Smooth muscle cell (in vitro differentiated cells): Measurements from ENCODE around the gene SOX5. TPM values are rescaled to one million over a fixed set of nuclear protein-coding genes. Genes with fewer than 3 reads are reported as not detected.
"Not testable (repeated sequence)": the region's sequence is repeated elsewhere in the genome, so short reads cannot be mapped to it uniquely, and the experiment has no call there.

Experiments
- DNase-seq: peaks from one replicate; lab custom pipeline; 2025; ENCODE audit not compliant: unreplicated experiment; lab: John Stamatoyannopoulos, UW
- H2AFZ ChIP-seq: fragments of 200-600 bp; sonication (generic); 2 replicates; pipeline ENCODE4 v1.6.0; 2016; ENCODE audit warnings: antibody characterized with exemption, low read depth, mild to moderate bottlenecking
- H3F3A ChIP-seq: fragments of 200-600 bp; sonication (generic); 2 replicates; pipeline ENCODE4 v1.6.0; 2017; ENCODE audit warnings: antibody characterized with exemption, low read depth
- H3K27ac ChIP-seq: fragments of 200-600 bp; sonication (generic); 2 replicates; pipeline ENCODE4 v1.5.1; 2016; ENCODE audit warnings: low read depth, mild to moderate bottlenecking
- H3K27me3 ChIP-seq: fragments of 200-600 bp; sonication (generic); 2 replicates; pipeline ENCODE4 v1.6.1; 2016; ENCODE audit warnings: low read depth, mild to moderate bottlenecking
- H3K36me3 ChIP-seq: fragments of 200-600 bp; sonication (generic); 2 replicates; pipeline ENCODE4 v1.5.1; 2016; ENCODE audit warnings: low read depth
- H3K4me1 ChIP-seq: fragments of 200-600 bp; sonication (generic); 2 replicates; pipeline ENCODE4 v1.5.1; 2016; ENCODE audit warnings: low read depth
- H3K4me2 ChIP-seq: fragments of 200-600 bp; sonication (generic); 2 replicates; pipeline ENCODE4 v1.6.0; 2016; ENCODE audit warnings: mild to moderate bottlenecking
- H3K4me3 ChIP-seq: fragments of 200-600 bp; sonication (generic); 2 replicates; pipeline ENCODE4 v1.5.1; 2016; ENCODE audit warnings: mild to moderate bottlenecking
- H3K79me2 ChIP-seq: fragments of 200-600 bp; sonication (generic); 2 replicates; pipeline ENCODE4 v1.6.0; 2016; ENCODE audit warnings: low read depth, mild to moderate bottlenecking
- H3K9ac ChIP-seq: fragments of 200-600 bp; sonication (generic); 2 replicates; pipeline ENCODE4 v1.6.0; 2016; ENCODE audit warnings: low read depth
- H3K9me3 ChIP-seq: fragments of 200-600 bp; sonication (generic); replicated peaks from 2 replicates; pipeline ENCODE4 v1.5.1; 2016; ENCODE audit warnings: low read depth
- H4K20me1 ChIP-seq: fragments of 200-600 bp; sonication (generic); 2 replicates; pipeline ENCODE4 v1.6.0; 2016; ENCODE audit warnings: low read depth
- WGBS: methylation state at CpG from one replicate; pipeline ENCODE4 v1.1.7; 2016; ENCODE audit warnings: low lambda C conversion rate; 5-methylcytosine and 5-hydroxymethylcytosine counted together
- polyA plus RNA-seq: library from polyadenylated mRNA; unstranded; fragments of >200 nt; fragmentation: Nextera tagmentation; extraction: Ambion mirVana; gene quantifications from 2 replicates; pipeline ENCODE4 v1.2.1, GENCODE V29; 2016
- total RNA-seq: library from RNA; depleted of rRNA; stranded (reverse); fragments of >200 nt; gene quantifications from 2 replicates; pipeline ENCODE4 v1.2.3, GENCODE V29; 2014
- TF ChIP-seq, protein P1 (sequence below): fragments of 200-600 bp; sonication (generic); IDR thresholded peaks from 2 replicates; pipeline ENCODE4 v1.5.1; 2017; ENCODE audit warnings: borderline replicate concordance, mild to moderate bottlenecking, antibody characterized with exemption; ENCODE audit not compliant: insufficient read depth, poor library complexity, severe bottlenecking

The SOX5 gene
- total and polyA plus RNA-seq, 2 experiments from 2014 or later = 22.3 to 47.8 TPM

DNA sequence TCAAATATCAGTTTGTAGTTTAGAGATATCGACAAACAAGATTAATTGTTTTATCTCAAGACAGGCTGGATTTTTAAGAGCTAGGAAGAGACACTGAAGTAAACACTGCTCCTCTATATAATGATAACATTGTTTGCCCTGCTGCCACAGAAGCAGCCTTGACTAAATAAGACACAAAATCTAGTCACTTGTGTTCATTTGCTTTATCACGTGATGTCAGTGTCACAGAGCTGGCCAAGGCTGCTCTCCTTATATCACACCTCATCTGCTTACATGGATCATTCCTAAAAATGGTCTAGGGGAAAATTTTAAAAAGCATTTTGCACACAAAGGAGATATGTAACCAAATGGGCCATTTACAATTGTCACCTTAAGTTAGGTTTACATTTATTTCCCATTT is 64.1 kb downstream of the SOX5 start:
- H4K20me1 ChIP-seq = peaks cover 21% of the 10 kb centered on the region
- no peaks in the 10 kb centered on the region for H3F3A ChIP-seq
- H3K4me1 ChIP-seq = peaks cover 16% of the 10 kb centered on the region
- H3K9me3 ChIP-seq = no peaks in the 10 kb centered on the region
- no peaks in the 10 kb centered on the region for H3K36me3 ChIP-seq
- no peak overlapping the region for H3K4me2 ChIP-seq
- no peak overlapping the region for H2AFZ ChIP-seq
- H3K79me2 ChIP-seq = peaks cover 27% of the 10 kb centered on the region
- H3K9ac ChIP-seq = no peak overlapping the region
- DNase-seq = no peak
- no peaks in the 10 kb centered on the region for H3K27me3 ChIP-seq
- TF ChIP-seq, protein P1, sequence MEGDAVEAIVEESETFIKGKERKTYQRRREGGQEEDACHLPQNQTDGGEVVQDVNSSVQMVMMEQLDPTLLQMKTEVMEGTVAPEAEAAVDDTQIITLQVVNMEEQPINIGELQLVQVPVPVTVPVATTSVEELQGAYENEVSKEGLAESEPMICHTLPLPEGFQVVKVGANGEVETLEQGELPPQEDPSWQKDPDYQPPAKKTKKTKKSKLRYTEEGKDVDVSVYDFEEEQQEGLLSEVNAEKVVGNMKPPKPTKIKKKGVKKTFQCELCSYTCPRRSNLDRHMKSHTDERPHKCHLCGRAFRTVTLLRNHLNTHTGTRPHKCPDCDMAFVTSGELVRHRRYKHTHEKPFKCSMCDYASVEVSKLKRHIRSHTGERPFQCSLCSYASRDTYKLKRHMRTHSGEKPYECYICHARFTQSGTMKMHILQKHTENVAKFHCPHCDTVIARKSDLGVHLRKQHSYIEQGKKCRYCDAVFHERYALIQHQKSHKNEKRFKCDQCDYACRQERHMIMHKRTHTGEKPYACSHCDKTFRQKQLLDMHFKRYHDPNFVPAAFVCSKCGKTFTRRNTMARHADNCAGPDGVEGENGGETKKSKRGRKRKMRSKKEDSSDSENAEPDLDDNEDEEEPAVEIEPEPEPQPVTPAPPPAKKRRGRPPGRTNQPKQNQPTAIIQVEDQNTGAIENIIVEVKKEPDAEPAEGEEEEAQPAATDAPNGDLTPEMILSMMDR = no peak
- 58% methylated on average over 2 of the region's 2 CpGs for WGBS
- no peak overlapping the region for H3K27ac ChIP-seq
- H3K4me3 ChIP-seq = no peak overlapping the region

DNA sequence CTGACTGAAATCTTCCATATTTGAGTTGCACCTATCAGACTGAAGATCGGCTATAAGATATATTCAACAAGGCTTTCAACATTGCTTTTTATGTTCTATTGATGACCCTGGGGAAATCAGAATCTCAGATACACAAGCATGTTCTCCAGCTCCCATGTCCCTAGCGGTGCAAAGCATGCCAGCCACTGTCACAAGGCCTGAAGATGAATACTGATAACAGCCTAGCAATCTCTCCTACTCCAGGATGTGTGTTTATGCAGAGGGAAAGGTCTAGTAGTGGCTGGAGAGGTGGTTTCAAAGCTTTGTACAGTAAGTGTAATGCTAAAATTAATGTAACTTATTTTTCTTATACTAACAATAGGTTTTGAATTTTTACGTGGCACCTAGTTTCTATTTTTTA is 64.6 kb downstream of the SOX5 start:
- H3K79me2 ChIP-seq = peaks cover 27% of the 10 kb centered on the region
- H3K36me3 ChIP-seq = no peaks in the 10 kb centered on the region
- H3K4me1 ChIP-seq = peaks cover 16% of the 10 kb centered on the region
- no peak overlapping the region for H3K27ac ChIP-seq
- no peak for DNase-seq
- H3K9me3 ChIP-seq = no peaks in the 10 kb centered on the region
- H3F3A ChIP-seq = no peaks in the 10 kb centered on the region
- H3K27me3 ChIP-seq = no peaks in the 10 kb centered on the region
- no peak overlapping the region for H3K4me3 ChIP-seq
- H4K20me1 ChIP-seq = peaks cover 21% of the 10 kb centered on the region
- TF ChIP-seq, protein P1 = no peak
- no peak overlapping the region for H2AFZ ChIP-seq
- H3K9ac ChIP-seq = no peak overlapping the region
- 95% methylated on average over 3 of the region's 3 CpGs for WGBS
- H3K4me2 ChIP-seq = no peak overlapping the region

DNA sequence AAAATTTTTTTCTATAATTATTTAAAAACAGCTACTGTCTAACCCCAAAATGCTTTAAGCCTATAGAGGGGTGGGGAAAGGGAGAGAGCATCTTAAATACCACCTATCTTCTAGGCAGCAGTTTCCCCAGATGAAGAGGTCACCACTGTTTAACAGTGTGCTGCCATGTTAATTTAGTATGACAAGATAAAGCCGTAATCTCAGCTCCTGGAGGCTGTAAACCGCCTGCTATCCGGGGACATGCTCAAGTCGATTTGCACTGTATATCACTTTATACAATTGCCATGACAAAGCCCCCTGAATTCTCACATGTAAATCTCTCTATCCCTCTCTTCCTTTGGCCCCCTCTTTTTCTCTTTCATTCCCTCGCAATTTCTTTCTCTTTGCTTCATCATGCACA is 68.5 kb downstream of the SOX5 start:
- Histone ChIP-seq H3F3A (no peaks in the 10 kb centered on the region), H3K27me3 (no peaks in the 10 kb centered on the region), H3K27ac (no peak overlapping the region), H3K4me1 (no peaks in the 10 kb centered on the region), H3K4me3 (no peak overlapping the region), H3K9me3 (no peaks in the 10 kb centered on the region), H2AFZ (no peak overlapping the region), H4K20me1 (peaks cover 11% of the 10 kb centered on the region), H3K9ac (no peak overlapping the region), H3K79me2 (peaks cover 22% of the 10 kb centered on the region), H3K4me2 (no peak overlapping the region), H3K36me3 (no peaks in the 10 kb centered on the region)
- TF ChIP-seq, protein P1 = no peak
- whole genome bisulfite sequencing = 85% methylated on average over 5 of the region's 5 CpGs
- no peak for DNase-seq

DNA sequence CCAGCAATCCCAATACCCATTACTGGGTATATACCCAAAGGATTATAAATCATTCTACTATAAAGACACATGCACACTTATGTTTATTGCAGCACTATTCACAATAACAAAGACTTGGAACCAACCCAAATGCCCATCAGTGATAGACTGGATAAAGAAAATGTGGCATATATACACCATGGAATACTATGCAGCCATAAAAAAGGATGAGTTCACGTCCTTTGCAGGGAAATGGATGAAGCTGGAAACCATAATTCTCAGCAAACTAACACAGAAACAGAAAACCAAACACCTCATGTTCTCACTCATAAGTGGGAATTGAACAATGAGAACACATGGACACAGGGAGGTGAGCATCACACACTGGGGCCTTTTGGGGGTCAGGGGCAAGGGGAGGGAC is 72.9 kb downstream of the SOX5 start:
- WGBS = 100% methylated on average over 1 of the region's 1 CpG
- not testable (repeated sequence) for H3K36me3 ChIP-seq, H4K20me1 ChIP-seq, H3K27me3 ChIP-seq, H3F3A ChIP-seq, DNase-seq, H2AFZ ChIP-seq, H3K27ac ChIP-seq, H3K4me2 ChIP-seq, H3K9me3 ChIP-seq, H3K4me3 ChIP-seq, H3K9ac ChIP-seq, H3K4me1 ChIP-seq
- peaks cover 21% of the 10 kb centered on the region for H3K79me2 ChIP-seq
